B cell (primary cell): Measurements from ENCODE around the gene BCAP29.

Experiments
- EZH2 ChIP-seq: IDR thresholded peaks from 2 replicates; pipeline ENCODE4 v1.6.1; 2012; ENCODE audit warnings: borderline replicate concordance, low read depth, mild to moderate bottlenecking, moderate library complexity, low read length; ENCODE audit not compliant: insufficient read depth, poor library complexity, severe bottlenecking
- TF ChIP-seq, protein P1 (sequence below): fragments of 200-600 bp; IDR thresholded peaks from one replicate; pipeline ENCODE4 v1.8.0; 2022; ENCODE audit warnings: antibody characterized with exemption, mild to moderate bottlenecking

GRCh38 chr7:107605218-107605815 lies 25.3 kb downstream of the BCAP29 start:
- TF ChIP-seq, protein P1, sequence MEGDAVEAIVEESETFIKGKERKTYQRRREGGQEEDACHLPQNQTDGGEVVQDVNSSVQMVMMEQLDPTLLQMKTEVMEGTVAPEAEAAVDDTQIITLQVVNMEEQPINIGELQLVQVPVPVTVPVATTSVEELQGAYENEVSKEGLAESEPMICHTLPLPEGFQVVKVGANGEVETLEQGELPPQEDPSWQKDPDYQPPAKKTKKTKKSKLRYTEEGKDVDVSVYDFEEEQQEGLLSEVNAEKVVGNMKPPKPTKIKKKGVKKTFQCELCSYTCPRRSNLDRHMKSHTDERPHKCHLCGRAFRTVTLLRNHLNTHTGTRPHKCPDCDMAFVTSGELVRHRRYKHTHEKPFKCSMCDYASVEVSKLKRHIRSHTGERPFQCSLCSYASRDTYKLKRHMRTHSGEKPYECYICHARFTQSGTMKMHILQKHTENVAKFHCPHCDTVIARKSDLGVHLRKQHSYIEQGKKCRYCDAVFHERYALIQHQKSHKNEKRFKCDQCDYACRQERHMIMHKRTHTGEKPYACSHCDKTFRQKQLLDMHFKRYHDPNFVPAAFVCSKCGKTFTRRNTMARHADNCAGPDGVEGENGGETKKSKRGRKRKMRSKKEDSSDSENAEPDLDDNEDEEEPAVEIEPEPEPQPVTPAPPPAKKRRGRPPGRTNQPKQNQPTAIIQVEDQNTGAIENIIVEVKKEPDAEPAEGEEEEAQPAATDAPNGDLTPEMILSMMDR: no peak
- TF ChIP-seq EZH2: no peak
